ENCODE results near the gene FRMPD4.

The FRMPD4 gene

GRCh38 chrX:12554206-12554605 lies 415.9 kb downstream of the FRMPD4 start:
- no peak for DNase-seq

GRCh38 chrX:12563121-12563520 lies 424.8 kb downstream of the FRMPD4 start:
- DNase-seq: no peak

- DNase-seq: no peak
Observed at GRCh38 chrX:12564221-12564620, 425.9 kb downstream of the FRMPD4 start.

- no peak for DNase-seq
Observed at GRCh38 chrX:12567857-12568256, 429.6 kb downstream of the FRMPD4 start.

GRCh38 chrX:12570859-12571501 lies 432.7 kb downstream of the FRMPD4 start:
- DNase-seq: no peak

- no peak for DNase-seq
Observed at GRCh38 chrX:12579311-12579710, 441.0 kb downstream of the FRMPD4 start.

GRCh38 chrX:12580548-12580947 lies 442.3 kb downstream of the FRMPD4 start:
- DNase-seq: no peak

GRCh38 chrX:12581546-12581945 lies 443.3 kb downstream of the FRMPD4 start:
- no peak for DNase-seq

GRCh38 chrX:12582649-12583048 lies 444.4 kb downstream of the FRMPD4 start:
- DNase-seq: no peak

- no peak for DNase-seq
Observed at GRCh38 chrX:12583543-12583942, 445.3 kb downstream of the FRMPD4 start.

- no peak for DNase-seq
Observed at GRCh38 chrX:12595720-12596119, 457.4 kb downstream of the FRMPD4 start.

- DNase-seq: no peak
Observed at GRCh38 chrX:12610079-12610478, 471.8 kb downstream of the FRMPD4 start.

- no peak for DNase-seq
Observed at GRCh38 chrX:12611471-12611870, 473.2 kb downstream of the FRMPD4 start.

GRCh38 chrX:12614266-12614665 lies 476.0 kb downstream of the FRMPD4 start:
- no peak for DNase-seq

GRCh38 chrX:12615061-12615460 lies 476.8 kb downstream of the FRMPD4 start:
- no peak for DNase-seq

- DNase-seq: no peak
Observed at GRCh38 chrX:12617241-12617640, 479.0 kb downstream of the FRMPD4 start.

GRCh38 chrX:12647230-12647629 lies 509.0 kb downstream of the FRMPD4 start:
- no peak for DNase-seq

GRCh38 chrX:12648995-12649394 lies 510.7 kb downstream of the FRMPD4 start:
- no peak for DNase-seq

GRCh38 chrX:12657433-12657832 lies 519.2 kb downstream of the FRMPD4 start:
- DNase-seq: no peak

GRCh38 chrX:12657881-12658280 lies 519.6 kb downstream of the FRMPD4 start:
- no peak for DNase-seq

GRCh38 chrX:12661464-12661863 lies 523.2 kb downstream of the FRMPD4 start:
- DNase-seq: no peak

- no peak for DNase-seq
Observed at GRCh38 chrX:12672367-12673106, 534.3 kb downstream of the FRMPD4 start.

- DNase-seq: no peak
Observed at GRCh38 chrX:12673487-12673886, 535.2 kb downstream of the FRMPD4 start.

- DNase-seq: no peak
Observed at GRCh38 chrX:12679522-12679921, 541.2 kb downstream of the FRMPD4 start.

- no peak for DNase-seq
Observed at GRCh38 chrX:12681047-12681446, 542.8 kb downstream of the FRMPD4 start.

All from CD4-positive, alpha-beta T cell treated with Interleukin-12 subunit alpha and Interleukin-12 subunit beta, for 1 hour (primary cell).